ENCODE measurements around the gene KHK.

Gene KHK

GRCh38 chr2:27084297-27085061 lies 2.1 kb upstream of the KHK start:
- Histone ChIP-seq H3K4me3 (ENCODE audit: low read length) (no peak overlapping the region), H3K36me3 (ENCODE audit: insufficient read depth, low read depth, low read length) (no peaks in the 10 kb centered on the region), H3K27ac (ENCODE audit: low read length) (no peak overlapping the region), H3K4me1 (ENCODE audit: insufficient read depth, low read length) (peaks cover 11% of the 10 kb centered on the region; the same call in 1 of the 2 replicates), H3K9ac (ENCODE audit: low read depth, low read length) (no peak overlapping the region), H3K27me3 (ENCODE audit: insufficient read depth, low read length) (peaks cover 30% of the 10 kb centered on the region), H3K9me3 (ENCODE audit: insufficient read depth, low read depth, low read length) (no peaks in the 10 kb centered on the region)

- Histone ChIP-seq H3K9ac (ENCODE audit: low read depth, low read length) (peak overlapping the region; percentile 71; the same call in 1 of the 2 replicates), H3K9me3 (ENCODE audit: insufficient read depth, low read depth, low read length) (no peaks in the 10 kb centered on the region), H3K27me3 (ENCODE audit: insufficient read depth, low read length) (peaks cover 30% of the 10 kb centered on the region), H3K4me1 (ENCODE audit: insufficient read depth, low read length) (peaks cover 11% of the 10 kb centered on the region; the same call in 1 of the 2 replicates), H3K27ac (ENCODE audit: low read length) (no peak overlapping the region), H3K36me3 (ENCODE audit: insufficient read depth, low read depth, low read length) (no peaks in the 10 kb centered on the region), H3K4me3 (ENCODE audit: low read length) (peak overlapping the region; percentile 73; the same call in 1 of the 2 replicates)
Measured at GRCh38 chr2:27085062-27085672, 1.4 kb upstream of the KHK start.

GRCh38 chr2:27085673-27086089 lies 891 bp upstream of the KHK start:
- Histone ChIP-seq H3K9me3 (ENCODE audit: insufficient read depth, low read depth, low read length) (no peaks in the 10 kb centered on the region), H3K9ac (ENCODE audit: low read depth, low read length) (peak overlapping the region; percentile 71; the same call in 1 of the 2 replicates), H3K36me3 (ENCODE audit: insufficient read depth, low read depth, low read length) (no peaks in the 10 kb centered on the region), H3K27me3 (ENCODE audit: insufficient read depth, low read length) (peaks cover 30% of the 10 kb centered on the region), H3K4me1 (ENCODE audit: insufficient read depth, low read length) (peaks cover 11% of the 10 kb centered on the region; the same call in 1 of the 2 replicates), H3K4me3 (ENCODE audit: low read length) (peak overlapping the region; percentile 73), H3K27ac (ENCODE audit: low read length) (no peak overlapping the region)

- H3K9me3 ChIP-seq (ENCODE audit: insufficient read depth, low read depth, low read length), result no peaks in the 10 kb centered on the region
- H3K27ac ChIP-seq (ENCODE audit: low read length), result no peak overlapping the region
- H3K9ac ChIP-seq (ENCODE audit: low read depth, low read length), result peak overlapping the region; percentile 71
- peaks cover 30% of the 10 kb centered on the region for H3K27me3 ChIP-seq (ENCODE audit: insufficient read depth, low read length)
- H3K36me3 ChIP-seq (ENCODE audit: insufficient read depth, low read depth, low read length), result no peaks in the 10 kb centered on the region
- H3K4me3 ChIP-seq (ENCODE audit: low read length), result peak overlapping the region; percentile 85
- peaks cover 11% of the 10 kb centered on the region; the same call in 1 of the 2 replicates for H3K4me1 ChIP-seq (ENCODE audit: insufficient read depth, low read length)
Measured at GRCh38 chr2:27086090-27086723, 365 bp upstream of the KHK start.

GRCh38 chr2:27087823-27088410 lies 1.3 kb downstream of the KHK start:
- Histone ChIP-seq H3K27ac (ENCODE audit: low read length) (no peak overlapping the region), H3K9me3 (ENCODE audit: insufficient read depth, low read depth, low read length) (no peaks in the 10 kb centered on the region), H3K4me3 (ENCODE audit: low read length) (peak overlapping the region; percentile 85), H3K4me1 (ENCODE audit: insufficient read depth, low read length) (peaks cover 8% of the 10 kb centered on the region; the same call in 1 of the 2 replicates), H3K36me3 (ENCODE audit: insufficient read depth, low read depth, low read length) (no peaks in the 10 kb centered on the region), H3K27me3 (ENCODE audit: insufficient read depth, low read length) (peaks cover 30% of the 10 kb centered on the region), H3K9ac (ENCODE audit: low read depth, low read length) (no peak overlapping the region)

GRCh38 chr2:27088634-27089033 lies 2.1 kb downstream of the KHK start:
- Histone ChIP-seq H3K27me3 (ENCODE audit: insufficient read depth, low read length) (peaks cover 30% of the 10 kb centered on the region), H3K9me3 (ENCODE audit: insufficient read depth, low read depth, low read length) (no peaks in the 10 kb centered on the region), H3K36me3 (ENCODE audit: insufficient read depth, low read depth, low read length) (no peaks in the 10 kb centered on the region), H3K9ac (ENCODE audit: low read depth, low read length) (no peak overlapping the region), H3K27ac (ENCODE audit: low read length) (no peak overlapping the region), H3K4me3 (ENCODE audit: low read length) (no peak overlapping the region), H3K4me1 (ENCODE audit: insufficient read depth, low read length) (peaks cover 8% of the 10 kb centered on the region; the same call in 1 of the 2 replicates)

GRCh38 chr2:27089111-27089954 lies 2.8 kb downstream of the KHK start:
- no peaks in the 10 kb centered on the region for H3K36me3 ChIP-seq (ENCODE audit: insufficient read depth, low read depth, low read length)
- H3K27ac ChIP-seq (ENCODE audit: low read length), result no peak overlapping the region
- no peak overlapping the region for H3K9ac ChIP-seq (ENCODE audit: low read depth, low read length)
- peaks cover 8% of the 10 kb centered on the region; the same call in 1 of the 2 replicates for H3K4me1 ChIP-seq (ENCODE audit: insufficient read depth, low read length)
- H3K4me3 ChIP-seq (ENCODE audit: low read length), result no peak overlapping the region
- no peaks in the 10 kb centered on the region for H3K9me3 ChIP-seq (ENCODE audit: insufficient read depth, low read depth, low read length)
- H3K27me3 ChIP-seq (ENCODE audit: insufficient read depth, low read length), result peaks cover 30% of the 10 kb centered on the region

GRCh38 chr2:27091746-27092695 lies 5.4 kb downstream of the KHK start:
- Histone ChIP-seq H3K9ac (ENCODE audit: low read depth, low read length) (no peak overlapping the region), H3K4me1 (ENCODE audit: insufficient read depth, low read length) (peaks cover 3% of the 10 kb centered on the region; the same call in 1 of the 2 replicates), H3K27me3 (ENCODE audit: insufficient read depth, low read length) (peaks cover 12% of the 10 kb centered on the region), H3K27ac (ENCODE audit: low read length) (no peak overlapping the region), H3K36me3 (ENCODE audit: insufficient read depth, low read depth, low read length) (no peaks in the 10 kb centered on the region), H3K9me3 (ENCODE audit: insufficient read depth, low read depth, low read length) (no peaks in the 10 kb centered on the region), H3K4me3 (ENCODE audit: low read length) (no peak overlapping the region)

- Histone ChIP-seq H3K9ac (ENCODE audit: low read depth, low read length) (no peak overlapping the region), H3K9me3 (ENCODE audit: insufficient read depth, low read depth, low read length) (no peaks in the 10 kb centered on the region), H3K36me3 (ENCODE audit: insufficient read depth, low read depth, low read length) (no peaks in the 10 kb centered on the region), H3K27ac (ENCODE audit: low read length) (no peak overlapping the region), H3K4me3 (ENCODE audit: low read length) (no peak overlapping the region), H3K27me3 (ENCODE audit: insufficient read depth, low read length) (peaks cover 3% of the 10 kb centered on the region; the same call in 1 of the 2 replicates), H3K4me1 (ENCODE audit: insufficient read depth, low read length) (no peaks in the 10 kb centered on the region)
Measured at GRCh38 chr2:27092696-27093429, 6.3 kb downstream of the KHK start.
